ENCODE results near the gene NOL9.

DNA sequence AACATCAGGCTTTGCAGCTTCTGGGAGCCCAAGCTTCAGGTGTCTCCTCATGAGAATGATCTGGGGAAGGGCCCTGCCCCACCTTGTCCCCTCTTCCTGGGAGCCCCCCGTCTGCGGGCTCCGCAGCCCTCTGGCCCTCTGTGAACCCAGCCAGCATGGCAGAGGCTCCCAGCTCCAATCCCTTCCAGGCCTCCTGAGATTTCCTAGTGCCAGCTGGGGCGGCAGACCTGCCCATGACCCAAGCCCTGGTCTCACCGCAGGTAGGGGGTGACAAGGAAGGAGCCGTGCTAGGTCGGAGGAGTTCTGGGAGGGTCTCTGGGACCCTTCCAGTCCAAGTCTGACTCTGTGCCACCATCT, 70.6 kb downstream of the NOL9 start:
- no peak for TF ChIP-seq NFYA (IDR thresholded peaks at IDR 0.05; ENCODE audit: borderline replicate concordance, low read depth, low read length)
- TF ChIP-seq, protein P1, sequence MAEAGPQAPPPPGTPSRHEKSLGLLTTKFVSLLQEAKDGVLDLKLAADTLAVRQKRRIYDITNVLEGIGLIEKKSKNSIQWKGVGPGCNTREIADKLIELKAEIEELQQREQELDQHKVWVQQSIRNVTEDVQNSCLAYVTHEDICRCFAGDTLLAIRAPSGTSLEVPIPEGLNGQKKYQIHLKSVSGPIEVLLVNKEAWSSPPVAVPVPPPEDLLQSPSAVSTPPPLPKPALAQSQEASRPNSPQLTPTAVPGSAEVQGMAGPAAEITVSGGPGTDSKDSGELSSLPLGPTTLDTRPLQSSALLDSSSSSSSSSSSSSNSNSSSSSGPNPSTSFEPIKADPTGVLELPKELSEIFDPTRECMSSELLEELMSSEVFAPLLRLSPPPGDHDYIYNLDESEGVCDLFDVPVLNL (IDR thresholded peaks at IDR 0.05; ENCODE audit: low read depth, low read length) = no peak
- TF ChIP-seq, protein P2, sequence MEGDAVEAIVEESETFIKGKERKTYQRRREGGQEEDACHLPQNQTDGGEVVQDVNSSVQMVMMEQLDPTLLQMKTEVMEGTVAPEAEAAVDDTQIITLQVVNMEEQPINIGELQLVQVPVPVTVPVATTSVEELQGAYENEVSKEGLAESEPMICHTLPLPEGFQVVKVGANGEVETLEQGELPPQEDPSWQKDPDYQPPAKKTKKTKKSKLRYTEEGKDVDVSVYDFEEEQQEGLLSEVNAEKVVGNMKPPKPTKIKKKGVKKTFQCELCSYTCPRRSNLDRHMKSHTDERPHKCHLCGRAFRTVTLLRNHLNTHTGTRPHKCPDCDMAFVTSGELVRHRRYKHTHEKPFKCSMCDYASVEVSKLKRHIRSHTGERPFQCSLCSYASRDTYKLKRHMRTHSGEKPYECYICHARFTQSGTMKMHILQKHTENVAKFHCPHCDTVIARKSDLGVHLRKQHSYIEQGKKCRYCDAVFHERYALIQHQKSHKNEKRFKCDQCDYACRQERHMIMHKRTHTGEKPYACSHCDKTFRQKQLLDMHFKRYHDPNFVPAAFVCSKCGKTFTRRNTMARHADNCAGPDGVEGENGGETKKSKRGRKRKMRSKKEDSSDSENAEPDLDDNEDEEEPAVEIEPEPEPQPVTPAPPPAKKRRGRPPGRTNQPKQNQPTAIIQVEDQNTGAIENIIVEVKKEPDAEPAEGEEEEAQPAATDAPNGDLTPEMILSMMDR (IDR thresholded peaks at IDR 0.05 in 2 of 3, conservative IDR thresholded peaks at IDR 0.05 in 1 of 3; ENCODE audit: control insufficient read depth in 2 of 3, extremely low read depth in 1 of 3, insufficient read depth in 1 of 3, low read depth in 3 of 3, low read length in 3 of 3) = no peak
- TF ChIP-seq, protein P3, sequence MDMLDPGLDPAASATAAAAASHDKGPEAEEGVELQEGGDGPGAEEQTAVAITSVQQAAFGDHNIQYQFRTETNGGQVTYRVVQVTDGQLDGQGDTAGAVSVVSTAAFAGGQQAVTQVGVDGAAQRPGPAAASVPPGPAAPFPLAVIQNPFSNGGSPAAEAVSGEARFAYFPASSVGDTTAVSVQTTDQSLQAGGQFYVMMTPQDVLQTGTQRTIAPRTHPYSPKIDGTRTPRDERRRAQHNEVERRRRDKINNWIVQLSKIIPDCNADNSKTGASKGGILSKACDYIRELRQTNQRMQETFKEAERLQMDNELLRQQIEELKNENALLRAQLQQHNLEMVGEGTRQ (IDR thresholded peaks at IDR 0.05; ENCODE audit: borderline replicate concordance, low read depth, low read length) = no peak
- no peak for TF ChIP-seq ZNF24 (IDR thresholded peaks at IDR 0.05)
- no peak for TF ChIP-seq EZH2 (IDR thresholded peaks at IDR 0.05; ENCODE audit: borderline replicate concordance, control insufficient read depth, low read depth, low read length)
- TF ChIP-seq GABPA (IDR thresholded peaks at IDR 0.05; ENCODE audit: low read depth) = no peak
- TF ChIP-seq NRF1 (conservative IDR thresholded peaks at IDR 0.05; ENCODE audit: low read depth, low read length) = no peak
